Esophagus muscularis mucosa (tissue), 4 donors: ENCODE measurements around the gene S100A9. TPM values are rescaled to one million over a fixed set of nuclear protein-coding genes. Genes with fewer than 3 reads are reported as not detected.

Source experiments
- DNase-seq: peaks from one replicate; pipeline ENCODE4 v3.0.0-alpha.2; 2017; ENCODE audit errors: extremely low spot score
- H3K27ac ChIP-seq, 4 donors: fragments of 200-600 bp; sonication (generic); replicated peaks in 1 of 4; 1 replicate in 3 of 4; 2 replicates in 1 of 4; pipeline ENCODE4 v1.5.1; 2016 to 2019; ENCODE audit warnings: mild to moderate bottlenecking in 1 of 4
- H3K27me3 ChIP-seq, 4 donors: fragments of 200-600 bp; sonication (generic); one replicate each; pipeline versions ENCODE4 v1.5.1 to v1.6.0; 2016 to 2019
- H3K36me3 ChIP-seq, 4 donors: fragments of 200-600 bp; sonication (generic); one replicate each; pipeline ENCODE4 v1.5.1; 2016 to 2019
- H3K4me1 ChIP-seq, 4 donors: fragments of 200-600 bp; sonication (generic); one replicate each; pipeline ENCODE4 v1.5.1; 2016 to 2019
- H3K4me3 ChIP-seq, 4 donors: fragments of 200-600 bp; sonication (generic); 1 replicate in 2 of 4; 2 replicates in 2 of 4; pipeline ENCODE4 v1.5.1; 2016 to 2019; ENCODE audit warnings: mild to moderate bottlenecking in 4 of 4, moderate library complexity in 1 of 4
- H3K9me3 ChIP-seq, 4 donors: fragments of 200-600 bp; sonication (generic); 1 replicate in 3 of 4; 2 replicates in 1 of 4; pipeline ENCODE4 v1.5.1; 2016 to 2019
- EP300 ChIP-seq: sonication (generic); formaldehyde crosslinking; IDR thresholded peaks from one replicate; pipeline ENCODE4 v1.6.1; 2017; ENCODE audit warnings: antibody characterized with exemption
- POLR2A ChIP-seq: fragments of 450-650 bp; IDR thresholded peaks from one replicate; pipeline ENCODE4 v1.6.1; 2017; ENCODE audit warnings: antibody characterized with exemption, moderate library complexity, mild to moderate bottlenecking, low read depth
- POLR2AphosphoS5 ChIP-seq, 2 donors: sonication (generic); formaldehyde crosslinking; IDR thresholded peaks; one replicate each; pipeline ENCODE4 v1.6.1; 2017; ENCODE audit warnings: antibody characterized with exemption in 2 of 2
- WGBS: methylation state at CpG from one replicate; pipeline ENCODE4 v1.1.5; 2018; 5-methylcytosine and 5-hydroxymethylcytosine counted together
- intact Hi-C: fragments of 100-400 bp; cut with DNase I; formaldehyde crosslinking; loops from one replicate; pipeline ENCODE4 v1.15.1; 2023
- total RNA-seq, 4 donors: library from RNA; depleted of rRNA; stranded (reverse); fragments of >200 nt; gene quantifications; one replicate each; pipeline versions ENCODE4 v1.1.0 to v1.2.1, GENCODE V29; 2016
- TF ChIP-seq, protein P1 (sequence below), 3 experiments: fragments of 200-600 bp in 2 of 3; fragments of 450-650 bp in 1 of 3; sonication (generic) in 2 of 3; IDR thresholded peaks; one replicate each; pipeline ENCODE4 v1.5.1; 2017 to 2019; ENCODE audit warnings: antibody characterized with exemption in 3 of 3, mild to moderate bottlenecking in 2 of 3, moderate library complexity in 1 of 3

S100A9 gene
- total RNA-seq, 4 donors from 2014 or later: 61.2 to 845 (median 119) TPM

DNA sequence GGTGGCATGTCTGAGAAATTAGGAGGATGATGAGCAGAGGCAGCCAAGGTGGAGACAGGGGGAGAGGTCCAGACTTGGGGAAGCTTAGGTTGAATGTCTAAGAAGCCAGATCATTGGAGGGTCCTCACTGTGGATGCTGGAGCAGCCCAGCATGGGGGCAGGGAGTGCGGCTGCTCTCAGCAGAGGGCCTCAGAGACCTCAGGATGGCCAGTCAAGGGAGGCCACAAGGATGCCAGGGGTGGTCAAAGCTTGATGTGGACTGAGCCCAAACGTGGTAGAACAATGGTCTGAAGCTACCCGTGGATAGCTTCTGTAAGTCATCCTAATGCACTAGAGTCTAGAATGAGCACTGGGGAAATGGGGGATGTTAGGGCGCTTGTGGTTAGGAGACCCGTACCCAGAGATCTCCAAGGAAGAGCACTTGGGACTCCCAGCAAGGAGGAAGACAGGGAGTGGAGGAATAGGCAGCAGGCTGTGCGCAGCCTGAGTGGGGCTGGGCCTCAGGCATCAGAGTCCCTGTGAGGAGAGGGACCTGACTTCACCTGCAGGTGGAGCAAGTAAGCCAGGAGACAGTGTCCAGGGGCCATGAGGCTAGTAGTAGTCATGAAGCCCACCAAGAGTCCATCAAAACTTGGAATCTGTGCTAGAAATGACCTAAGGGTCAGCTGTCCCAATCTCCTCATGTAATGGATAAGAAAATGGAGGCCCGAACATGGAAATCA, 4.3 kb upstream of the S100A9 start:
- no peak for TF ChIP-seq POLR2A
- TF ChIP-seq, protein P1, sequence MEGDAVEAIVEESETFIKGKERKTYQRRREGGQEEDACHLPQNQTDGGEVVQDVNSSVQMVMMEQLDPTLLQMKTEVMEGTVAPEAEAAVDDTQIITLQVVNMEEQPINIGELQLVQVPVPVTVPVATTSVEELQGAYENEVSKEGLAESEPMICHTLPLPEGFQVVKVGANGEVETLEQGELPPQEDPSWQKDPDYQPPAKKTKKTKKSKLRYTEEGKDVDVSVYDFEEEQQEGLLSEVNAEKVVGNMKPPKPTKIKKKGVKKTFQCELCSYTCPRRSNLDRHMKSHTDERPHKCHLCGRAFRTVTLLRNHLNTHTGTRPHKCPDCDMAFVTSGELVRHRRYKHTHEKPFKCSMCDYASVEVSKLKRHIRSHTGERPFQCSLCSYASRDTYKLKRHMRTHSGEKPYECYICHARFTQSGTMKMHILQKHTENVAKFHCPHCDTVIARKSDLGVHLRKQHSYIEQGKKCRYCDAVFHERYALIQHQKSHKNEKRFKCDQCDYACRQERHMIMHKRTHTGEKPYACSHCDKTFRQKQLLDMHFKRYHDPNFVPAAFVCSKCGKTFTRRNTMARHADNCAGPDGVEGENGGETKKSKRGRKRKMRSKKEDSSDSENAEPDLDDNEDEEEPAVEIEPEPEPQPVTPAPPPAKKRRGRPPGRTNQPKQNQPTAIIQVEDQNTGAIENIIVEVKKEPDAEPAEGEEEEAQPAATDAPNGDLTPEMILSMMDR (IDR thresholded peaks at IDR 0.05): peak in 1 of 3 experiments; percentile 3
- DNase-seq: peak; percentile 55
- peaks cover 0 to 49% (median 2%) of the 10 kb centered on the region in 4 donors for H3K27me3 ChIP-seq
- H3K9me3 ChIP-seq: no peaks in the 10 kb centered on the region
- H3K4me1 ChIP-seq: no peaks in the 10 kb centered on the region
- no peaks in the 10 kb centered on the region for H3K36me3 ChIP-seq
- no peak overlapping the region for H3K27ac ChIP-seq
- intact Hi-C loops: loop anchor here (2.0 kb wide), 1 partner anchor 141 kb away; no protein-coding TSS in a partner anchor
- 86% methylated on average over 7 of the region's 7 CpGs for WGBS
- H3K4me3 ChIP-seq: no peak overlapping the region

DNA sequence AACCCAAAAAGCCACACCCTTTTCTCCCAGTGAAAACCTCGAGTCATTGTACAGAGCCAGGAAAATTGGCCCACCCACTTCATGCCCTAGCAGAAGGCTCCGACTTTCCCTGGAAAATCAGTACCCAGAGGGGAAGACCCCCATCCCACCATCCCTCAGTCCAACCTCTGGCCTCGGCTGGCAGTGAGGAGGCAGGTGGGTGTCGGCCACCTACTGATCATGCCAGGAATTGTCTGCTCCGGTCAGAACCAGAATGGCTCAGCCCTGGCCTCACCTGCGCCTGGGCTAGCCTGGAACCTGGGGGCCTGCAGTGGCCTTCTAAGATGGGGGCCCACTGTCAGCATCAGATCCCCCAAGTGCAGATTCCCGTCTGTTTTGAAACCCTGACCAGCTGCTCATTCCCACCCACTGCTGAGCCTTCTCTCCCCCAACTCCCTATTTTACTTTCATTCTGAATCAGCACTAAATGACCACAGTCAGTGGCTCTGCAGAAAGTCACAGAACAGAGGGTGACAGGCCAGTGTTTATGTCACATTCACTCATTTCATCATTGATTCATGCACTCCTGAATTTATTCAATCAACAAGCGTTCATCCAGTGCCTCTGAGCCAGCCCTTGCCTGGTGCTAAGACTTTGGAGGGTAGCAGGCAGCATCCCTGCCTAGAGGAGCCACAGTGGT, 3.0 kb upstream of the S100A9 start:
- TF ChIP-seq POLR2AphosphoS5 (IDR thresholded peaks at IDR 0.05) (no peak), POLR2A (no peak), EP300 (no peak)
- TF ChIP-seq, protein P1 (IDR thresholded peaks at IDR 0.05): no peak
- H3K27me3 ChIP-seq: peaks cover 0 to 36% (median 2%) of the 10 kb centered on the region in 4 donors
- no peak overlapping the region for H3K4me3 ChIP-seq
- no peak for DNase-seq
- no peaks in the 10 kb centered on the region for H3K36me3 ChIP-seq
- no peak overlapping the region for H3K27ac ChIP-seq
- no peaks in the 10 kb centered on the region for H3K9me3 ChIP-seq
- no peaks in the 10 kb centered on the region for H3K4me1 ChIP-seq
- 72% methylated on average over 8 of the region's 8 CpGs for WGBS
- intact Hi-C loops: no loop called here

DNA sequence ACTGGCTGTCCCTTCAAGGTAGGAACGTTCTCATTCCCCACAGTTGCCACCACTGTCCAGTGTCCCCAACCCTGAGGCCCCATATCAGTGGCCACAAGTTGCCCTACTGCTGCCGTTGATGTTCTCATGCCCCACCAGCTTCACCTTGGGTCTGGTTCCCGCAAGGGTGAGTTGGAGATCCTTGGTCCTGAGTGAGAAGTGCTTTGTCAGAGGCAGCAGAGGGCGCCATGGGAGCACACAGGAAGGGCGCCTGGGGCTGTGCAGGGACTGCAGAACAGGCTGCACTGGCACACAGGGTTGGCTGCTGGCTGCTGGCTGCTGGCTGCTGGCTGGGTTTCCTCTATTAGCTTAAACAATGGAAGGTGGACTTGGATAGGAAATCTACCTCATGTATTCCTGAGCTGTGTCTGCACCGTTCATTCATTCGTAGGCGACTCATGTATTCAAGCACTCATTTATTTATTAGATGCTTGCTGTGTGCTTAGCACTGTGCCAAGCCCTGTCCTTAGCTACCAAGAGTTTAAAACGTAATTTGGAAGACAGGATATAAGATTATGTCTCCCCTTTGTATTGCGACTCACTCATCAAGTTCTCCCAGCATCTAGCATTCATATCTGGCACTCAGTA, 2.1 kb upstream of the S100A9 start:
- TF ChIP-seq, protein P1 (IDR thresholded peaks at IDR 0.05): peak in 2 of 3 experiments; percentile 17 to 21
- TF ChIP-seq EP300: no peak
- no peak for TF ChIP-seq POLR2AphosphoS5 (IDR thresholded peaks at IDR 0.05)
- intact Hi-C loops: no loop called here
- DNase-seq: no peak
- Histone ChIP-seq H3K4me1 (no peaks in the 10 kb centered on the region), H3K36me3 (no peaks in the 10 kb centered on the region), H3K27ac (no peak overlapping the region), H3K9me3 (no peaks in the 10 kb centered on the region), H3K4me3 (no peak overlapping the region), H3K27me3 (peaks cover 0 to 30% (median 0%) of the 10 kb centered on the region in 4 donors)
- WGBS: 40% methylated on average over 10 of the region's 10 CpGs

DNA sequence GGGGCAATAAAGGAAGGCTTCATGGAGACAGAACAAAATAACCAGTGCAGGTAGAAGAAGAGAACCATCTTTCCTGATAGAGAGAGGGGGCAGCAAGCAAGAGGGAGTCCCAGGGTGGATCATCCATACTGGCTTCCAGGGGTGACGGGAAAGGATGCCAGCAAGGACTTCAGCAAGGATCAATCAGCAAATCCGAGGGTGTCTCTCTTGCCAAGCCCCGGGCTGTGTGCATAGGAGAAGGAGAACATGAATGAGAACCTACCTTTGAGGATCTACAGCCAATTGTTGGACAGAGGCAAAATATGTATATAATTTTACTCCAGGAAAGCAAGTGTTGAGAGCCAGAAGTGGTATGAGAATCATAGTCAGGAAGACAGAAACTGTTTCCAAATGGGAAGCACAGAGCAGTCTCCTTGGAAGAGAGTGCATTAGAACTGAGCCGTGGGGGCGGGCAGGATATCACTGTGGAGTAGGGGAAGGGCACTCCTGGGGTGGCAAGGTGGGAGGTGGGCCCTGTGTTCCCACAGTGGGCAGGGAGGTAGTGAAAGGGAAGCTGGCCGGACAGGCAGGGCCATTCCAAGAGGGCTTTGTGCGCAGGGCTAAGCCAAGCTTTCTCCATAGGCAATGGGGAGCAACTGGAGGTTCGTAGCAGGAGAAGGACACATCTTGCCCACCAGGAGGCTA, 1.1 kb upstream of the S100A9 start:
- intact Hi-C loops: no loop called here
- no peak for DNase-seq
- Histone ChIP-seq H3K9me3 (no peaks in the 10 kb centered on the region), H3K4me3 (no peak overlapping the region), H3K4me1 (no peaks in the 10 kb centered on the region), H3K27me3 (peaks cover 0 to 24% (median 0%) of the 10 kb centered on the region in 4 donors), H3K36me3 (no peaks in the 10 kb centered on the region), H3K27ac (no peak overlapping the region)
- WGBS: 75% methylated on average over 8 of the region's 8 CpGs
- TF ChIP-seq EP300 (no peak), POLR2A (no peak), POLR2AphosphoS5 (IDR thresholded peaks at IDR 0.05) (no peak)
- TF ChIP-seq, protein P1 (IDR thresholded peaks at IDR 0.05): no peak
